HepG2 (cell line): Measurements from ENCODE around the gene PAFAH1B1. TPM values are rescaled to one million over a fixed set of nuclear protein-coding genes. Genes with fewer than 3 reads are reported as not detected.

Source experiments
- ATAC-seq: fragments of 200-7000 bp; cut with Tn5 transposase; 3 replicates; pipeline ENCODE4 v1.9.1; 2020; ENCODE audit warnings: mild to moderate bottlenecking, moderate library complexity
- BruUV-seq: library from RNA; stranded (reverse); fragments of 400-500 nt; replicated peaks from 2 replicates; lab custom pipeline; 2021; lab: Mats Ljungman, UMichigan
- CTCF ChIA-PET: fragments of 300-600 bp; formaldehyde crosslinking; extraction: SDS; loops from one replicate; lab custom pipeline; 2021; ENCODE audit warnings: low total read pairs, inconsistent platforms, low intra/inter-chr PET ratio; lab: Yijun Ruan, JAX
- POLR2A ChIA-PET: fragments of 350-600 bp; sonication (Branson Sonifier 250); formaldehyde crosslinking; loops from one replicate; lab custom pipeline; 2020; ENCODE audit warnings: antibody characterized with exemption, inconsistent platforms; lab: Yijun Ruan, JAX
- DNase-seq: peaks from one replicate; pipeline ENCODE4 v3.0.0-alpha.2; 2015; ENCODE audit warnings: low spot score
- FAIRE-seq: peaks from 3 replicates; lab custom pipeline; 2011; peaks lifted over from hg19 to GRCh38; lab: Jason Lieb, UNC
- H2AFZ ChIP-seq: one replicate; pipeline ENCODE4 v1.6.1; 2011; ENCODE audit warnings: low read length, inconsistent platforms
- H3K27ac ChIP-seq: fragments of 300-600 bp; 3 replicates; pipeline ENCODE4 v1.8.0; 2011; ENCODE audit warnings: mixed run types, mild to moderate bottlenecking, mixed read lengths, low read length, inconsistent platforms; ENCODE audit not compliant: insufficient read depth; ENCODE audit errors: extremely low read length
- H3K27me3 ChIP-seq, 2 experiments: fragments of 200-600 bp in 1 of 2; 2 replicates in 1 of 2; 3 replicates in 1 of 2; pipeline versions ENCODE4 v1.6.0 to v1.8.0; 2011; ENCODE audit warnings: low read length in 2 of 2, mild to moderate bottlenecking in 2 of 2, moderate library complexity in 2 of 2, inconsistent platforms in 1 of 2; ENCODE audit not compliant: insufficient read depth in 2 of 2, control insufficient read depth in 1 of 2
- H3K36me3 ChIP-seq, 2 experiments: fragments of 200-600 bp in 1 of 2; replicated peaks in 1 of 2; 2 replicates in 1 of 2; 3 replicates in 1 of 2; pipeline versions ENCODE4 v1.5.1 to v1.8.0; 2011; ENCODE audit warnings: low read length in 2 of 2, inconsistent platforms in 1 of 2; ENCODE audit not compliant: insufficient read depth in 2 of 2, control insufficient read depth in 1 of 2
- H3K4me1 ChIP-seq: 2 replicates; pipeline ENCODE4 v1.5.1; 2012; ENCODE audit warnings: low read length, inconsistent platforms; ENCODE audit not compliant: insufficient read depth
- H3K4me2 ChIP-seq: 2 replicates; pipeline ENCODE4 v1.6.0; 2011; ENCODE audit warnings: low read depth, low read length, inconsistent platforms
- H3K4me3 ChIP-seq, 3 experiments: fragments of 200-600 bp in 1 of 3; sonication (generic), shearing (Covaris generic) in 1 of 3; replicated peaks in 1 of 3; 2 replicates each; pipeline ENCODE4 v1.5.1; 2011 to 2016; ENCODE audit warnings: low read length in 3 of 3, inconsistent platforms in 2 of 3, low read depth in 2 of 3, mild to moderate bottlenecking in 2 of 3, control low read depth in 1 of 3, mixed read lengths in 1 of 3; ENCODE audit not compliant: insufficient read depth in 1 of 3
- H3K79me2 ChIP-seq: one replicate; pipeline ENCODE4 v1.6.1; 2011; ENCODE audit warnings: low read length, inconsistent platforms; ENCODE audit not compliant: insufficient read depth
- H3K9ac ChIP-seq: 2 replicates; pipeline ENCODE4 v1.6.0; 2011; ENCODE audit warnings: mild to moderate bottlenecking, low read depth, low read length, inconsistent platforms; ENCODE audit not compliant: insufficient read depth
- H3K9me3 ChIP-seq: 2 replicates; pipeline ENCODE4 v1.5.1; 2012; ENCODE audit warnings: mild to moderate bottlenecking, low read length
- H4K20me1 ChIP-seq: 2 replicates; pipeline ENCODE4 v1.6.0; 2011; ENCODE audit warnings: inconsistent platforms, mild to moderate bottlenecking, low read length, moderate library complexity; ENCODE audit not compliant: insufficient read depth
- CBX2 ChIP-seq, 2 experiments: fragments of 200-600 bp in 1 of 2; sonication (generic); formaldehyde crosslinking in 1 of 2; IDR thresholded peaks; 2 replicates each; pipeline versions ENCODE4 v1.7.0 to v1.8.1; 2018 to 2022; ENCODE audit warnings: low read depth in 2 of 2, low read length in 1 of 2, mild to moderate bottlenecking in 1 of 2, missing genetic modification reagents in 1 of 2
- GFI1 ChIP-seq: sonication (generic); formaldehyde crosslinking; IDR thresholded peaks from 2 replicates; pipeline ENCODE4 v1.5.0; 2020; ENCODE audit warnings: missing genetic modification reagents, mild to moderate bottlenecking, borderline replicate concordance
- IKZF1 ChIP-seq: fragments of 450-650 bp; IDR thresholded peaks from 2 replicates; pipeline ENCODE4 v1.7.1; 2016
- NR1H2 ChIP-seq: sonication (generic); formaldehyde crosslinking; IDR thresholded peaks from 2 replicates; pipeline ENCODE4 v1.8.1; 2022; ENCODE audit warnings: low read depth, missing genetic modification reagents, borderline replicate concordance
- RBFOX2 ChIP-seq: fragments of 200-400 bp; formaldehyde crosslinking; IDR thresholded peaks from 2 replicates; pipeline ENCODE4 v1.6.1; 2017; ENCODE audit warnings: low read depth, mild to moderate bottlenecking, low read length
- SRSF9 ChIP-seq: fragments of 200-400 bp; formaldehyde crosslinking; IDR thresholded peaks from 2 replicates; pipeline ENCODE4 v1.6.1; 2018; ENCODE audit warnings: borderline replicate concordance, mild to moderate bottlenecking, low read depth, low read length; ENCODE audit not compliant: insufficient read depth, poor library complexity, severe bottlenecking
- ZBTB33 ChIP-seq: sonication (generic); formaldehyde crosslinking; IDR thresholded peaks from 2 replicates; pipeline ENCODE4 v1.4.0; 2020; ENCODE audit warnings: missing genetic modification reagents
- ZNF138 ChIP-seq: sonication (generic); formaldehyde crosslinking; IDR thresholded peaks from 2 replicates; pipeline ENCODE4 v1.5.0; 2020; ENCODE audit warnings: mild to moderate bottlenecking, low read depth, missing genetic modification reagents
- ZNF468 ChIP-seq: sonication (generic); formaldehyde crosslinking; IDR thresholded peaks from 2 replicates; pipeline ENCODE4 v1.8.0; 2022; ENCODE audit warnings: mild to moderate bottlenecking, moderate library complexity, missing genetic modification reagents
- WGBS: methylation state at CpG from one replicate; pipeline ENCODE4 v1.1.6; 2017; ENCODE audit warnings: low lambda C conversion rate; 5-methylcytosine and 5-hydroxymethylcytosine counted together
- in situ Hi-C: cut with HindIII; loops from 2 replicates; pipeline ENCODE4 v1.10.0; 2017; ENCODE audit warnings: low pct_unique_long_range_greater_than_20kb; ENCODE audit not compliant: extremely low pct_ligation_motif_present
- intact Hi-C: fragments of 100-400 bp; cut with micrococcal nuclease; formaldehyde crosslinking; loops from one replicate; pipeline ENCODE4 v1.10.0; 2022; ENCODE audit not compliant: unreplicated experiment
- polyA plus RNA-seq, 8 experiments: library from polyadenylated mRNA; depleted of rRNA in 3 of 8; stranded (reverse) in 7 of 8; unstranded in 1 of 8; fragments of >200 nt; fragmentation: Illumina TruSeq in 4 of 8; extraction: Trizol in 4 of 8; gene quantifications; 2 replicates each; pipeline versions ENCODE4 v1.2.1 to v1.2.3, GENCODE V29; 2011 to 2016; ENCODE audit warnings: low read depth in 4 of 8, missing spikeins in 1 of 8, mixed read lengths in 1 of 8; ENCODE audit not compliant: insufficient read depth in 1 of 8
- total RNA-seq, 5 experiments: library from RNA; depleted of rRNA; stranded (reverse); fragments of >200 nt; fragmentation: Illumina TruSeq; extraction: Trizol; gene quantifications; 2 replicates each; pipeline ENCODE4 v1.2.3, GENCODE V29; 2016; ENCODE audit warnings: low read depth in 1 of 5

PAFAH1B1 gene
- total and polyA plus RNA-seq, 2 of the 13 experiments (the other 11 are each of a cell fraction or from before 2014, with no cell fraction given): 46.0 to 64.9 TPM

- Histone ChIP-seq H3K79me2 (no peaks in the 10 kb centered on the region), H3K27ac (no peak overlapping the region), H3K36me3 (no peaks in the 10 kb centered on the region), H3K4me3 (no peak overlapping the region), H4K20me1 (no peaks in the 10 kb centered on the region), H3K9me3 (no peaks in the 10 kb centered on the region), H2AFZ (no peak overlapping the region), H3K4me1 (no peaks in the 10 kb centered on the region), H3K4me2 (no peak overlapping the region), H3K9ac (no peak overlapping the region), H3K27me3 (0 out of 5 replicates have a peak, but pooled peaks cover 0 to 3% of the 10 kb centered on the region in 2 experiments)
- FAIRE-seq (no peak), ATAC-seq (no peak), DNase-seq (no peak)
- ChIA-PET CTCF (no interaction called here), POLR2A (no interaction called here)
- TF ChIP-seq RBFOX2: no peak
- no peak for TF ChIP-seq GFI1 (CRISPR knock-in tag)
- no peak for TF ChIP-seq ZNF468 (CRISPR knock-in tag)
- TF ChIP-seq ZBTB33: no peak
- TF ChIP-seq NR1H2: no peak
- no peak for TF ChIP-seq IKZF1
- no peak for TF ChIP-seq ZNF138 (CRISPR knock-in tag)
- no peak for TF ChIP-seq SRSF9
- no peak for TF ChIP-seq CBX2 (IDR thresholded peaks at IDR 0.05; ENCODE audit: low read depth, low read length)
- no peak for TF ChIP-seq CBX2 (CRISPR knock-in tag; IDR thresholded peaks at IDR 0.05; ENCODE audit: low read depth)
- in situ Hi-C loops: no loop called here
- WGBS: 85% methylated on average over 18 of the region's 18 CpGs
- intact Hi-C loops: no loop called here
- BruUV-seq: no TSS peak
Measured at GRCh38 chr17:2582493-2582892, 11.0 kb upstream of the PAFAH1B1 start.
